ENCODE results near the gene PTBP1.

PTBP1 gene

DNA sequence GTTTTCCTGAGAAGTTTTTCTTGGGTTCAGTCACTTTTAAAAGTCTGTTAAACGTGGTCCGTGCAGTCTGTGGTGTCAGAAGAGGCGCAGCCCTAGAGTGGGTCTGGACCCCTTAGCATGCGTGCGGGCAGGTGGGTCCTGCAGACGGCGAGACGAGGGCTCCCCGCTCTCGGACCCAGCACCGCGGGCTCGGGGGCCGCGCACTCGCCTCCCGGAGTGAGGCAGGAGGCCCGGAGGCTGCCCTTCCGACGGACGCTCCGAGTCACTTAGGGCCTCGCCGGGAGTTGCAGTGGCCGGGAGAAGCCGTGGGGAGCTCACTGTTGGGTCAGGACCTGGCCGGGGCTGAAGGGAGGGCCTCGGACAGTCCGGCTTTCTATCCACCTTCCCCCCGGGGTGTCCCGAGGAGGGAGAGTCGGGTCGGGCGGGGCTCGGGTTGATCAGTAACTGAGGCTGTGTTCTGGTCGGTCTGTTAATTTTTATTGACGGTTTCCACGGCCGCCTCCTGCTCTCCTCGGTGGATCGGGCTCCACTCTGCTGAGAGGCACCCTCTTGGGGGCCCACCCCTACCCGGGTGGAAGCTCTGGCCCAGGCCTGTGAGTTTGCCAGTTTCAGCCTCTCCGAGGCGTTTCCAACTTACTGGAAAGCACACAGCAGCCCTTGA lies 1.3 kb downstream of the PTBP1 start:
- DNase-seq: no peak

DNA sequence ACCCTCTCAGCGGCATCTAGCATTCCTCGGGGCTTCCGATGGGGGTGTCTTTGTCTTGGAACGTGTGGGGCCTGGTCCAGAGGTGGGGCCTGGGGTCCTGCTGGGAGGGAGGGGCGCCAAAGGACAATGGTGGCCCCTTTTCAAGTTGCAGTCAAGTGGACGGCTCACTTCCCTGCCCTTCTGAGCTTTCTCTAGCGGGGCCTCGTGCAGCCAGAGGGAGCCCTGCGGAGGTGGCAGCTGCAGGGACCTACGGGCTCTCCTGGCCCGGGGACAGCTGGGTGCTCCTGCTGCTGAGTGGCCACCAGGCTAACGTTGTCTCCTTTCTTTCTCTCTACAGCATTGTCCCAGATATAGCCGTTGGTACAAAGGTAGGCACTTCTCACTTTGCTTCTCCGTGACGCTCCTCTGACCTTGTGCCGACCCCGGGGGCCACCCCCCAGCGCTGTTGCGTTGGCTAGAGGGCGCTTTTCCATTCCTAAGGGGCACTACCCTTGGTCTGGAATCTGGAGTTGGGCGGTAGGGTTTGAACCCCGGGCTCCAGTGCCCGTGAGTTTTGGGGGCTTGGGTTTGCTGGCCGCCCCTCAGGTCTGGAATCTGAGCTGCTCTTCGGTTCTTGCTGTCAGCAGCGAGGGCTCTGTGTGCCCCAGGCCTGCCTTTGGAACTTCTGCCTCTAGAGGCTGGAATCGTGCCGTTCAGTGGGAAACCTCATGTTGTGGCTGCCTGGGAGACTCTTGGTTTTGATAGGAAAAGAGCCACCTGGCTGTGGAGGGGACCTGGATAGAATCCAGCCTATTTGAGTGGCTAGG lies 2.0 kb downstream of the PTBP1 start:
- DNase-seq: peak in 1 of 2 experiments; percentile 34

DNA sequence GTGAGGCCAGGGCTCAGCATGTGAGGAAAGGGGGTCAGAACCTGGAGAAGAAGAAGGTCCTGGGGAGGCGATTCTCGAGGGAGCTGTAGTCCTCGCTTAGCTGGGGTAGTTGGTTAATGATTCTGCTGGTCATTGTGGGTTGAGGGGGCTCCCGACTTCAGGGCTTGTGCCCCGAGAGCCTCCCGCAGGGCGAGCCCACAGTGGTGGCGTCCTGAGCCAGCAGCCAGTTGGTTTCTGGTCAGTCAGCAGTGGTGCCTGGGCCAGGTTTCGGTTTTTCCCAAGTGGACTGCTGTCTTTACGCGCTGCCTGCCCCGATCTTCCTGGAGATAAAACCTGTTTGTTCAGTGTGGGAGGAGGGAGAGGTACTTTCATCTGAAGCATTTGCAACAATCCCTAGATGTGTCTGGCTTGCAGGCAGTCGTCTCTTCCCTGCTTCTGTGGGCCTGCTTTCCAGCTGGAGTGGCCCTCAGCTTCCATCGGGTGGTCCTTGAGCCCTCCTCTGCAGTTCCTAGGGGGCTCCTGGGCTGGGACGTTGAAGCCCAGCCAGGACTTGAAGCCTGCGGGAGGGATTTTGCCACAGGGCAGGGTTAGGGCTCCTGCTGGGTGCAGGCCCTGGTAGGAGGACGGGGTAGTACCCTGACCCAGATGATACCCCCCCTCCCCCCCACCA lies 3.2 kb downstream of the PTBP1 start:
- DNase-seq: no peak

DNA sequence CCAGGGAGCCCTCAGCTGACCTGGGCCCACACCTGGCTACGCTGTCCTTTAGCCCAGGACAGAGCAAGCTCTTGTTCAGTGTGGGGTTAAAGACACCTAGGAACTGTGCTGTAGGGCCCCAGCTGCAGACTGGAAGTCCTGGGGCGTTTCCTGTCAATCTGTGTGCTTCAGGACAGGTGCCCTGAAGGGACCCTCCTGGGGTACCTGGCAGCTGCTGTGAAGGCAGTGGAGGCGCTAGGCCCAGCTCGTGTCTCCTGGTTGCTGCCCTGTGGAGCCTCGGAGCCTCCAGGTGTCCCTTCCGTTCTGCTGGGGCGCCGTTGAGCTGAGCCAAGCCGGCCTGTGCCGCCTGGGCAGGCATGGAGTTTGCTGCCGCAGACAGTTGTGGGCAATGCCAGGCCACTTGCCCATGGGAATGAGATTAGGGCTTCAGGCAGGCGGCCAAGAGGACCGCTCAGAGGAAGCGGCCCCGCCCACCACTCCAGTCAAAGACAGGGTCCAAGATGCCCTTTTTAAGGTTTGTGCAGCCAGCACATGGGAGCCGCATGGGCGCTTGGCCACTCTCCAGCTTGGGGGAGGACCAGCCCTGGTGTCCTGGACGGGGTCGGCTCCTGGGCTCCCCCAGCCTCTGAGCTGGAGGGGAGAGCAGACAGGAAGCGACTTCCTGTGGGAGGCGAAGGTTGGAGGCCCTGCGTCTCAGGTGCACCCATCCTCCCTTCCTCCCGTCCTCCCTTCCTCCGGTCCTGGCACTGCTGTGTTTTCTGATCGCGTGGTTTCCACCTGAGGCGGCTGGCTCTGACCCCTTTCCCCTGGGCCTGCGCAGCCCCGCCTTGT lies 4.0 kb downstream of the PTBP1 start:
- no peak for DNase-seq

DNA sequence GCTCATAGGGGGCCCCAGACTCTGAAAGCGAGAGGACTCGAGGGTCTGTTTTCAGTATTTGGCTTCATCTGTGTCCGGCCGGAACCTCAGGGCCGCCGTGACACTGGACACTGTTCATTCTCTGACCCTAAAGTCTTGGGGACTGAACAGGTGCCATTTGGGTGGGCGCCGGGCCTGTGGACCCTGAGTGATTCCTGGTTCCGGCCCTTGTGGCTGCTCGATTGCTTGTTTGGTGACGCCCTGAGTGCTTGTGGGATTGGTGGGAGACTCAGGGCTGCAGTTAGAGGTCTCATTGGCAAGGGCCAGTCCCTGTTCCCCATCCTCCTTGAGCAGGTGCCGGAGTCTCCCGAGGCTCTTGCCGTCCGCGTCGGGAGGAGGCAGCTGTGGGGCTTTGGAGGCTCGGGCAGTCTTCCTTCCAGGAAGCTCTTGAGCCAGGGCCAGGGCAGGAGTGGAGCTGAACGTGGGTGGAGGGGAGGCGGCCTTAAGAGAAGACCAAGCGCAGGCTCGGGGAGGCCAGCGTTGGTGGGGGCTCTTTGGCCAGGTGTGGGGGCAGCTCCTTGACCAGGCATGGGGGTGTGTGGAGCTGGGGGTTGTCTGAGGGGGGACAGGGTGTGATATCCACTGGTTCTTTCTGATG lies 4.7 kb downstream of the PTBP1 start:
- no peak for DNase-seq

DNA sequence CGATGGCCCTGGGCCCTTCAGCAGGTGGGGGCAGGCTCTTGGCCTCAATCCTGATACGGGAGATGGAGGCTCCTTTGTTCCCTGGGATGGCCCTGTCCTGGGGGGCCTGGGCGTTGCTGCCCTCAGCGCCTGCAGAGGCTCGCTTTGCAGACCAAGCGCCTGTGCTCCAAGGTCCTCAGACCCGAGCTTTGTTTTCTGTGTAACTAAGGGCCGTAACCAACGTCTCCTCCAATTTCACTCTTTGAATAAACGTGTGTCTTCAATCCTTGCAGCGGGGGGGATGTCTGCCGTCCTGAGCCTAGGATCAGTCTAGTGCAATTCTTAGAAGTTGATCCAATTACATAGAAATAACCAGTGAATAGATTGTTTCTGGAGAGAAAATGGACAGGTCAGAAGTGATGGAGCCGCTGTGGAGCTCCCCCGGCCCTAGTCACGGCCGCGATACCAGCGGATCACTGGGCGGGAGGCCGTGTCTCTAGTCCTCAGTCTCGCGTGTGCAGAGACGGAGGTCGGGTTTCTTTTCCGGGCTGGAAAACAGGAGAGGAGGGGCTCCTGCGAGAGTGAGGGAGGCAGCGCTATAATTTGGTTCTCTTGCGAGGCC lies 5.3 kb downstream of the PTBP1 start:
- DNase-seq: no peak

DNA sequence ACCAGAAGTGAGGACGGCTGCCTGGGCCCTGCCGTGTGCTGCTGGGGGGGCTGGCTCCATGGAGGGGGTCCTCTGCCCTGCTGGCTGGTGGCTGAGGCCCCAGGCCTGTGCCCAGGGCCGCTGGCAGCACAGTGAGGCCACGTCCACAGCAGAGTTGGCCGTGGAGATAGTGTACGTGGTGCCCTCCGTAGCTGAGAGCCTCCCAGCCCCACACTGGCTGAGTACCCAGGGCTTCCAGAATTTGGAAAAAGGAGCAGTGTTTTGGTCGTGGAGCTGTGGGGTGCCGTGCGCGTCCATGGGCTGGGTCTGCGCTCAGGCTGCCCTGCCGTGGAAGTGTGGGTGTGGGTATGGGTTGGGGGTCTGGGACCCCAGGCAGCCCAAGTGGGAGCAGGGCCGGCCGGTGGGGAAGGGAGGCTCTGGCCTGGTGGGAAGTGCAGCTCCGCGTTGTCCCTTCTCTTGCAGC lies 5.9 kb downstream of the PTBP1 start:
- DNase-seq: no peak

DNA sequence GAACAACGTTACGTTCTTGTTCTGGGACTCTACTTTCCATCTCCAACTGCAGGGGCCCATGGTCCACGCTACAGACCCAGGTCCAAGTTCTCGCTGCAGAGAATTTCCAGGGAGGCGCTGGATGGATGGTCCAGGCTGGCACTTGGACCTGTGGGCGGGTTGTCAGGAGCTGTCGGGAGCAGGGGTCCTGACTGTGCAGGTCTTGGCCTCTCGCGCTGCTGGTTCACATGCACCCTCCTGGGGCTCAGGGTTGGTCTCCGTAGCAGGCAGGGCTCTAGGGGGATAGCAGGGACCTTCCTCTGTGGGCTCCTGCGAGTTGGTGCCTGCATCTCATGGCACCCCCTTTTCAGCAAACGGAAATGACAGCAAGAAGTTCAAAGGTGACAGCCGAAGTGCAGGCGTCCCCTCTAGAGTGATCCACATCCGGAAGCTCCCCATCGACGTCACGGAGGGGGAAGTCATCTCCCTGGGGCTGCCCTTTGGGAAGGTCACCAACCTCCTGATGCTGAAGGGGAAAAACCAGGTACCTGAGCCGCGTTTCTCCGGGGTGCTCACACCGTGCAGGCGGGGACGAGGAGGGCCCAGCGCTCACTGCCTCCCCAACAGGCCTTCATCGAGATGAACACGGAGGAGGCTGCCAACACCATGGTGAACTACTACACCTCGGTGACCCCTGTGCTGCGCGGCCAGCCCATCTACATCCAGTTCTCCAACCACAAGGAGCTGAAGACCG lies 6.6 kb downstream of the PTBP1 start:
- DNase-seq: no peak

DNA sequence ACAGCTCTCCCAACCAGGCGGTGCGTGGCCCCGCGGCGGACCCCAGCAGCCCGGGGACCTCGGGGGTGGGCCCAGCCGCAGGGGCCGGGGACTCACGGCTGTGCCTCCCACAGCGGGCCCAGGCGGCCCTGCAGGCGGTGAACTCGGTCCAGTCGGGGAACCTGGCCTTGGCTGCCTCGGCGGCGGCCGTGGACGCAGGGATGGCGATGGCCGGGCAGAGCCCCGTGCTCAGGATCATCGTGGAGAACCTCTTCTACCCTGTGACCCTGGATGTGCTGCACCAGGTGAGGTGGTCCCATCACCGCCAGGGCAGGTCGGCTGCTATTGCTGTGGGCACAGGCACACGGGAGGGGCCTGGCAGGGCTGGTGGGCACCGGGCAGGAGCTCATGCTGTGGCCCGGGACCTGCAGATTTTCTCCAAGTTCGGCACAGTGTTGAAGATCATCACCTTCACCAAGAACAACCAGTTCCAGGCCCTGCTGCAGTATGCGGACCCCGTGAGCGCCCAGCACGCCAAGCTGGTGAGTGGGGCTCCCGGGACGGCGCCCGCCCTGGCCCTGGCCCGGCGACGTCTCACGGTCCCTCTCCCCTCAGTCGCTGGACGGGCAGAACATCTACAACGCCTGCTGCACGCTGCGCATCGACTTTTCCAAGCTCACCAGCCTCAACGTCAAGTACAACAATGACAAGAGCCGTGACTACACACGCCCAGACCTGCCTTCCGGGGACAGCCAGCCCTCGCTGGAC lies 7.3 kb downstream of the PTBP1 start:
- DNase-seq: no peak

DNA sequence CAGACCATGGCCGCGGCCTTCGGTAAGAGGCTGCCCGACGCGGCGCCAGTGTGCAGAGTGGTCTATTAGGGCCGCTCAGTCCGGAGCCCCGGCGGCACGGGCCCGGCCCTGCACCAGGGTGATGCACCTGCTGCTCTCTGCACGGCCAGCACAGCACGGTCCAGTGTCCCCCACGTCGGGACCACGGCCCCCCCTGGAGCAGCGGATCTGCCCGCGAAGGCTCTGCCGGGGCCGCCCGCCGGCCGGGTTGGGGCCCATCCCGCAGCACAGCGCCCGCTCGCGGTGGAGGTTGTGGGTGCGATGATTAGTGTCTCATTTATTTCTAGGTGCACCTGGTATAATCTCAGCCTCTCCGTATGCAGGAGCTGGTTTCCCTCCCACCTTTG lies 7.9 kb downstream of the PTBP1 start:
- DNase-seq: no peak

DNA sequence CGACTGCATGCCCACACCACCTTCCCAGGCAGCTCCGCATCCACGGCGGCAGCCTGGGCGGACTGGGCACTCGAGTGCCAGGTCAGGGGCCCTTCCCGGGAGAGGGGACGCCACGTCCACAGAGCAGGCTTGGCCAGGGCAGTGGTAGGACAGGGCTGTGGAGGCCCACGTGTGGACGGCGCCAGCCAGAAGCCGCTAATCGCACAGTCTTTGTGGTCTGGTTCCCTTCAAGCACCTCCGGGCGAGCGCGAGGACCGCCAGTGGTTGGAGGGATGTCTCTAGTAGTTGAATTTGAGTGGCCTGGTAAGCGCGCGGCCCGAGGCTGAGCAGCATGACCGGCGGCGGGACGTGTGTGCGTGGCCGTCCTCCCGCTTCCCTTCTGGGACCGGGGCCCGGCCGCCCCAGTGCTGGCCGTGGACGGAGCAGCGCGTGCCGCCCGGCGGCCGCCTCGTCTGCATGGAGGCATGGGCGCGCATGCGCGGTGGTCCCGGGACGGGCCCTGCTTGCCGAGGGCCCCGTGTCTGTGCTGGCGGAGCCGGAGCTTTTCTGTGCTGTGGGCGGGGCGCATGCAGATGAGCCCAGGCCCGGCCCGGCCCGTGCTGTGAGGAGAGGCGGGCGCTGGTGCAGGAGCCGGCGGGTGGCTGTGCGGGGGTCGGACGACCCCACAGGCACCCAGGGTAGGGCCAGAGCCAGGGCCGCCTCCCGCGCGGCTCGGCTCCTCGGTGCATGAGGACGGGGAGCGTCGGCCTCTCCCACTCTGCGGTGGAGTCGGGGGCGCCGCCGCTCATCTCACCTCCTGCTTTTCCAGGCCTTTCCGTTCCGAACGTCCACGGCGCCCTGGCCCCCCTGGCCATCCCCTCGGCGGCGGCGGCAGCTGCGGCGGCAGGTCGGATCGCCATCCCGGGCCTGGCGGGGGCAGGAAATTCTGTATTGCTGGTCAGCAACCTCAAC lies 8.6 kb downstream of the PTBP1 start:
- no peak for DNase-seq

DNA sequence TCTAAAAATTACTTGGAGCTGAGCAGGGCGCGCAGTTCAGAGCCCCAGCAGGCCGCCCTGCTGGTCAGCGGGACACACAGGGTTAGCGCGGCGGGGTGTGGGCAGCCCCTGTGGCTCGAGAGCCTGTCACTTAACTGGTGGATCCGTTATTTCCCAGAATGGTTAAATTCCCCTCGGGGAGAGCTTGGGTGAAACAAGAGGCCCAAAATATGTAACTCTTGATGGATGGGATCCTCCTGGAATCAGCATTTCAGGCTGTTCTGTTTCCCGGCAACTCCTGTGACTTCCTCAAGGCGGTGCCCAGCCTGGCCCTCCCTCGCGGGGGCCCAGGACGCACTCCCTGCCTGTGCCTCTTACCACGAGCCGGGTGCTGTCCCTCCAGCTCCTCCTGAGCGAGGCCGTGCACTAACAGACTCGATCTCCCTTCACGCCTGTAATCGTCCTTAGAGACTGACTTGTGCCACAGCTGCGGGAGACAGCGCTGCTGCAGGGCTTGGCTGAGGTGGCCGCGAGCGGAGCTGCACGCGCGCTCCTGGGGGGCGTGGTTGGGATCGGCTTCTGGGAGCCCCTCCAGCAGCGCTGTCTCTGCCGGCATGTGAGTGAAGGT lies 9.7 kb downstream of the PTBP1 start:
- DNase-seq: no peak

DNA sequence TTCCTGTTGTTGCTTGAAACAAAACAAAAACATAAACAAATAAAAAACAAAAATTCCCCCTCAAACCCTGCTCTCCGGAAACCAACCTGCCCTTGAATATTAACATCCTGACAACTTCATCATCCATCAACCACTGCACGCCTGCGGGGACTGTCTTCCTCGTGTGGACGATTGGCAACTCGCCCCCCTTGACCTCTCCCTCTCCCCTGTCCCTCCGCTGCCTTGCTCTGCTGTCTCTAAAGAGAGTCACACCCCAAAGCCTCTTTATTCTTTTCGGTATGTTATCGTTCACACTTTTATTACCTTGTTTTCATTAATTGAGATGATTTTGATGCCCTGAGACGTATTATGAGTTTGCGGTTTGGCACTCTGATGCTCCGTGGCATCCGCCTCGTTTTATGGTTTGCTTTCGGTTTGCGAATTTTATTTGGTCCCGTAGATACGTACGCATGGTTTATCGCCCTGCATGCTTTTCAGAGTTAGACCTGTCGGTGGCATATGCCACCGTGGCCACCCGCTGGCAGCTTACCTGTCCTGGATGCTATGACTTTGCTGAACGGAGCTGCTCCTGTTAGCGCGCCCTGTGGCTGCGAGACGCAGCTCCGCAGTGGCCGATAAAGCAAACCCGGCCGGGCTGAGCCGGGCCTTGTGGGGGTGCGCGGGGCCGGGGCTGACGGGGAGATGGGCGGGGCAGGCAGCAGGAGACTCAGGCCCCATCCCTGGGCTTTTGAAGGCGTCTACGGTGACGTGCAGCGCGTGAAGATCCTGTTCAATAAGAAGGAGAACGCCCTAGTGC lies 10.6 kb downstream of the PTBP1 start:
- DNase-seq: no peak

DNA sequence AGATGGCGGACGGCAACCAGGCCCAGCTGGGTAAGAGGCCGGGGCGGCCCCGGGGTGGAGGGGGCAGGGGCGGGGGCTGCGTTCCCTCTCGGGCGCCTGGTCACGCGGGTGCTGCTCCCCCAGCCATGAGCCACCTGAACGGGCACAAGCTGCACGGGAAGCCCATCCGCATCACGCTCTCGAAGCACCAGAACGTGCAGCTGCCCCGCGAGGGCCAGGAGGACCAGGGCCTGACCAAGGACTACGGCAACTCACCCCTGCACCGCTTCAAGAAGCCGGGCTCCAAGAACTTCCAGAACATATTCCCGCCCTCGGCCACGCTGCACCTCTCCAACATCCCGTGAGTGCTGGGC lies 11.1 kb downstream of the PTBP1 start:
- no peak for DNase-seq

DNA sequence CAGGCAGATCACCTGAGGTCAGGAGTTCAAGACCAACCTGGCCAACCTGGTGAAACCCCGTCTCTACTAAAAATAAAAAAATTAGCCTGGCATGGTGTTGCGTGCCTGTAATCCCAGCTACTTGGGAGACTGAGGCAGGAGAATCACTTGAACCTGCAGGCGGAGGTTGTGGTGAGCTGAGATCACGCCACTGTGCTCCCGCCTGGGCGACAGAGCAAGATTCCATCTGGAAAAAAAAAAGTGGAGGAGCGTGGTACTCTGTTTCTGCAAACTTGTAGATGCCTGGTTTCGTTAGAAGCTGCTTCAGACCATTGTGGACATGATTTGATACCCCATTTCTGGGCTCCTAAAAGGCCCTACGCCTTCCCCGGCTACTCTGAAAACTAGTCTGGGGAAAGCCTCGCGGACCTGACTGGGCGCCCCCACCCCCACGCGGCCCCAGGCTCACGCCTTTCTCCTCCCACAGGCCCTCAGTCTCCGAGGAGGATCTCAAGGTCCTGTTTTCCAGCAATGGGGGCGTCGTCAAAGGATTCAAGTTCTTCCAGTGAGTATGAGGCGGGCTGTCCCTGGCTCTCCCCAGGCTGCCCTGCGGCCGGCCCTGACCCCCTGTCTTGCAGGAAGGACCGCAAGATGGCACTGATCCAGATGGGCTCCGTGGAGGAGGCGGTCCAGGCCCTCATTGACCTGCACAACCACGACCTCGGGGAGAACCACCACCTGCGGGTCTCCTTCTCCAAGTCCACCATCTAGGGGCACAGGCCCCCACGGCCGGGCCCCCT lies 13.0 kb downstream of the PTBP1 start:
- DNase-seq: no peak

DNA sequence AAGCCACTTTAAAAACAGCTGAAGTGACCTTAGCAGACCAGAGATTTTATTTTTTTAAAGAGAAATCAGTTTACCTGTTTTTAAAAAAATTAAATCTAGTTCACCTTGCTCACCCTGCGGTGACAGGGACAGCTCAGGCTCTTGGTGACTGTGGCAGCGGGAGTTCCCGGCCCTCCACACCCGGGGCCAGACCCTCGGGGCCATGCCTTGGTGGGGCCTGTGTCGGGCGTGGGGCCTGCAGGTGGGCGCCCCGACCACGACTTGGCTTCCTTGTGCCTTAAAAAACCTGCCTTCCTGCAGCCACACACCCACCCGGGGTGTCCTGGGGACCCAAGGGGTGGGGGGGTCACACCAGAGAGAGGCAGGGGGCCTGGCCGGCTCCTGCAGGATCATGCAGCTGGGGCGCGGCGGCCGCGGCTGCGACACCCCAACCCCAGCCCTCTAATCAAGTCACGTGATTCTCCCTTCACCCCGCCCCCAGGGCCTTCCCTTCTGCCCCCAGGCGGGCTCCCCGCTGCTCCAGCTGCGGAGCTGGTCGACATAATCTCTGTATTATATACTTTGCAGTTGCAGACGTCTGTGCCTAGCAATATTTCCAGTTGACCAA lies 13.7 kb downstream of the PTBP1 start:
- no peak for DNase-seq

DNA sequence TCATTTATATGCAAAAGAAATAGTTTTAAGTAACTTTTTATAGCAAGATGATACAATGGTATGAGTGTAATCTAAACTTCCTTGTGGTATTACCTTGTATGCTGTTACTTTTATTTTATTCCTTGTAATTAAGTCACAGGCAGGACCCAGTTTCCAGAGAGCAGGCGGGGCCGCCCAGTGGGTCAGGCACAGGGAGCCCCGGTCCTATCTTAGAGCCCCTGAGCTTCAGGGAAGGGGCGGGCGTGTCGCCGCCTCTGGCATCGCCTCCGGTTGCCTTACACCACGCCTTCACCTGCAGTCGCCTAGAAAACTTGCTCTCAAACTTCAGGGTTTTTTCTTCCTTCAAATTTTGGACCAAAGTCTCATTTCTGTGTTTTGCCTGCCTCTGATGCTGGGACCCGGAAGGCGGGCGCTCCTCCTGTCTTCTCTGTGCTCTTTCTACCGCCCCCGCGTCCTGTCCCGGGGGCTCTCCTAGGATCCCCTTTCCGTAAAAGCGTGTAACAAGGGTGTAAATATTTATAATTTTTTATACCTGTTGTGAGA lies 14.3 kb downstream of the PTBP1 start:
- DNase-seq: no peak

Data from activated CD4-positive, alpha-beta T cell treated with anti-CD3 and anti-CD28 coated beads, Interleukin-2, amount 50 U/mL, for 48 hours (primary cell).